ENCODE data around the gene CRABP2.

The CRABP2 gene

GRCh38 chr1:156727926-156728598, 22.7 kb upstream of the CRABP2 start, which contains the start of gene METTL25B:
Gene METTL25B (plus strand): TSS chr1:156728469. CDS start chr1:156729105, 636 bp downstream.
- Histone ChIP-seq H3K9me3 (ENCODE audit: control insufficient read depth, insufficient read depth, low read length) (no peaks in the 10 kb centered on the region), H3K36me3 (ENCODE audit: insufficient read depth, low read length) (peaks cover 13% of the 10 kb centered on the region), H3K4me1 (ENCODE audit: insufficient read depth, low read length) (peaks cover 8% of the 10 kb centered on the region), H3K9ac (ENCODE audit: low read depth, low read length) (peak within 1 kb of the TSS; percentile 97)

- H3K36me3 ChIP-seq (ENCODE audit: insufficient read depth, low read length): peaks cover 17% of the 10 kb centered on the region
- H3K9ac ChIP-seq (ENCODE audit: low read depth, low read length): peak overlapping the region; percentile 94
- no peaks in the 10 kb centered on the region for H3K9me3 ChIP-seq (ENCODE audit: control insufficient read depth, insufficient read depth, low read length)
- H3K4me1 ChIP-seq (ENCODE audit: insufficient read depth, low read length): peaks cover 8% of the 10 kb centered on the region
Measured at GRCh38 chr1:156727492-156727891, 22.1 kb upstream of the CRABP2 start.

GRCh38 chr1:156726549-156727226, 21.3 kb upstream of the CRABP2 start:
- peak overlapping the region; percentile 37; the same call in 1 of the 2 replicates for H3K9ac ChIP-seq (ENCODE audit: low read depth, low read length)
- peaks cover 8% of the 10 kb centered on the region for H3K4me1 ChIP-seq (ENCODE audit: insufficient read depth, low read length)
- peaks cover 17% of the 10 kb centered on the region for H3K36me3 ChIP-seq (ENCODE audit: insufficient read depth, low read length)
- H3K9me3 ChIP-seq (ENCODE audit: control insufficient read depth, insufficient read depth, low read length): no peaks in the 10 kb centered on the region

- Histone ChIP-seq H3K36me3 (ENCODE audit: insufficient read depth, low read length) (peaks cover 20% of the 10 kb centered on the region), H3K4me1 (ENCODE audit: insufficient read depth, low read length) (peaks cover 8% of the 10 kb centered on the region), H3K9ac (ENCODE audit: low read depth, low read length) (peak overlapping the region; percentile 37; the same call in 1 of the 2 replicates), H3K9me3 (ENCODE audit: control insufficient read depth, insufficient read depth, low read length) (no peaks in the 10 kb centered on the region)
Measured at GRCh38 chr1:156725683-156726280, 20.4 kb upstream of the CRABP2 start.

GRCh38 chr1:156721535-156721934, 16.2 kb upstream of the CRABP2 start:
- peaks cover 3% of the 10 kb centered on the region; the same call in 1 of the 2 replicates for H3K4me1 ChIP-seq (ENCODE audit: insufficient read depth, low read length)
- H3K9me3 ChIP-seq (ENCODE audit: control insufficient read depth, insufficient read depth, low read length): no peaks in the 10 kb centered on the region
- peaks cover 20% of the 10 kb centered on the region for H3K36me3 ChIP-seq (ENCODE audit: insufficient read depth, low read length)
- no peak overlapping the region for H3K9ac ChIP-seq (ENCODE audit: low read depth, low read length)

- H3K36me3 ChIP-seq (ENCODE audit: insufficient read depth, low read length): peaks cover 20% of the 10 kb centered on the region
- no peak overlapping the region for H3K9ac ChIP-seq (ENCODE audit: low read depth, low read length)
- H3K4me1 ChIP-seq (ENCODE audit: insufficient read depth, low read length): peaks cover 3% of the 10 kb centered on the region; the same call in 1 of the 2 replicates
- H3K9me3 ChIP-seq (ENCODE audit: control insufficient read depth, insufficient read depth, low read length): no peaks in the 10 kb centered on the region
Measured at GRCh38 chr1:156721131-156721530, 15.7 kb upstream of the CRABP2 start.

GRCh38 chr1:156717351-156717750, 12.0 kb upstream of the CRABP2 start:
- Histone ChIP-seq H3K9me3 (ENCODE audit: control insufficient read depth, insufficient read depth, low read length) (no peaks in the 10 kb centered on the region), H3K9ac (ENCODE audit: low read depth, low read length) (no peak overlapping the region), H3K36me3 (ENCODE audit: insufficient read depth, low read length) (peaks cover 3% of the 10 kb centered on the region; the same call in 1 of the 2 replicates), H3K4me1 (ENCODE audit: insufficient read depth, low read length) (0 out of 2 replicates have a peak, but pooled peaks cover 5% of the 10 kb centered on the region)

GRCh38 chr1:156714830-156715229, 9.4 kb upstream of the CRABP2 start:
- peaks cover 22% of the 10 kb centered on the region for H3K4me1 ChIP-seq (ENCODE audit: insufficient read depth, low read length)
- no peak overlapping the region for H3K9ac ChIP-seq (ENCODE audit: low read depth, low read length)
- no peaks in the 10 kb centered on the region for H3K36me3 ChIP-seq (ENCODE audit: insufficient read depth, low read length)
- H3K9me3 ChIP-seq (ENCODE audit: control insufficient read depth, insufficient read depth, low read length): no peaks in the 10 kb centered on the region

- no peak overlapping the region for H3K9ac ChIP-seq (ENCODE audit: low read depth, low read length)
- H3K9me3 ChIP-seq (ENCODE audit: control insufficient read depth, insufficient read depth, low read length): no peaks in the 10 kb centered on the region
- no peaks in the 10 kb centered on the region for H3K36me3 ChIP-seq (ENCODE audit: insufficient read depth, low read length)
- peaks cover 36% of the 10 kb centered on the region for H3K4me1 ChIP-seq (ENCODE audit: insufficient read depth, low read length)
Measured at GRCh38 chr1:156712626-156713025, 7.2 kb upstream of the CRABP2 start.

- H3K9ac ChIP-seq (ENCODE audit: low read depth, low read length): no peak overlapping the region
- H3K4me1 ChIP-seq (ENCODE audit: insufficient read depth, low read length): peaks cover 36% of the 10 kb centered on the region
- no peaks in the 10 kb centered on the region for H3K9me3 ChIP-seq (ENCODE audit: control insufficient read depth, insufficient read depth, low read length)
- no peaks in the 10 kb centered on the region for H3K36me3 ChIP-seq (ENCODE audit: insufficient read depth, low read length)
Measured at GRCh38 chr1:156711011-156711817, 5.8 kb upstream of the CRABP2 start.

- peaks cover 36% of the 10 kb centered on the region for H3K4me1 ChIP-seq (ENCODE audit: insufficient read depth, low read length)
- H3K9me3 ChIP-seq (ENCODE audit: control insufficient read depth, insufficient read depth, low read length): no peaks in the 10 kb centered on the region
- no peaks in the 10 kb centered on the region for H3K36me3 ChIP-seq (ENCODE audit: insufficient read depth, low read length)
- H3K9ac ChIP-seq (ENCODE audit: low read depth, low read length): no peak overlapping the region
Measured at GRCh38 chr1:156709757-156710489, 4.5 kb upstream of the CRABP2 start.

GRCh38 chr1:156709031-156709430, 3.6 kb upstream of the CRABP2 start:
- H3K9ac ChIP-seq (ENCODE audit: low read depth, low read length): no peak overlapping the region
- H3K4me1 ChIP-seq (ENCODE audit: insufficient read depth, low read length): peaks cover 41% of the 10 kb centered on the region
- no peaks in the 10 kb centered on the region for H3K36me3 ChIP-seq (ENCODE audit: insufficient read depth, low read length)
- no peaks in the 10 kb centered on the region for H3K9me3 ChIP-seq (ENCODE audit: control insufficient read depth, insufficient read depth, low read length)

GRCh38 chr1:156708218-156708661, 2.9 kb upstream of the CRABP2 start:
- Histone ChIP-seq H3K36me3 (ENCODE audit: insufficient read depth, low read length) (no peaks in the 10 kb centered on the region), H3K9me3 (ENCODE audit: control insufficient read depth, insufficient read depth, low read length) (no peaks in the 10 kb centered on the region), H3K9ac (ENCODE audit: low read depth, low read length) (peak overlapping the region; percentile 72; the same call in 1 of the 2 replicates), H3K4me1 (ENCODE audit: insufficient read depth, low read length) (peaks cover 49% of the 10 kb centered on the region)

All from ES-I3 (cell line).